ENCODE data around the gene RPS6KA2.

DNA sequence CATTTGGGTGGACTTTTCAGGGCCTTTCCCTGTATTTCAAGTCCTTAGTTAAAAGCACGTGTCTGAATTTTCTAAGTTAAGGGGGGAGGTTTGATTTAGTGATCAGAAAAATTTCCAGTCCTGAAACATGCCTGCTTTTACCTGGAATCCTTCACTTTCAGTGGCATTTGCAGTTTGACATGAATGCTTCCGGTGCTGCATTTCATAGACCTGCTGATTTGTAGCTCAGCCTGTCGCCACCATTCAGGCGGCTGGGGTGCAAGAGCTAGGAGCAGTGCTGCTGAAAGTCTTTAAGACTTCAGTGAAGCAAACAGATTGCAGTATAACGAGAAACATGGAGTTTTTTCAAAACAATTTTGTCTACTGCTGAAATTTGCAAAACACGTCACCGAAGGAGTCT, 14.0 kb downstream of the RPS6KA2 start:
- TF ChIP-seq EZH2 (IDR thresholded peaks at IDR 0.05; ENCODE audit: borderline replicate concordance, low read depth, low read length, severe bottlenecking): no peak
- TF ChIP-seq, protein P1, sequence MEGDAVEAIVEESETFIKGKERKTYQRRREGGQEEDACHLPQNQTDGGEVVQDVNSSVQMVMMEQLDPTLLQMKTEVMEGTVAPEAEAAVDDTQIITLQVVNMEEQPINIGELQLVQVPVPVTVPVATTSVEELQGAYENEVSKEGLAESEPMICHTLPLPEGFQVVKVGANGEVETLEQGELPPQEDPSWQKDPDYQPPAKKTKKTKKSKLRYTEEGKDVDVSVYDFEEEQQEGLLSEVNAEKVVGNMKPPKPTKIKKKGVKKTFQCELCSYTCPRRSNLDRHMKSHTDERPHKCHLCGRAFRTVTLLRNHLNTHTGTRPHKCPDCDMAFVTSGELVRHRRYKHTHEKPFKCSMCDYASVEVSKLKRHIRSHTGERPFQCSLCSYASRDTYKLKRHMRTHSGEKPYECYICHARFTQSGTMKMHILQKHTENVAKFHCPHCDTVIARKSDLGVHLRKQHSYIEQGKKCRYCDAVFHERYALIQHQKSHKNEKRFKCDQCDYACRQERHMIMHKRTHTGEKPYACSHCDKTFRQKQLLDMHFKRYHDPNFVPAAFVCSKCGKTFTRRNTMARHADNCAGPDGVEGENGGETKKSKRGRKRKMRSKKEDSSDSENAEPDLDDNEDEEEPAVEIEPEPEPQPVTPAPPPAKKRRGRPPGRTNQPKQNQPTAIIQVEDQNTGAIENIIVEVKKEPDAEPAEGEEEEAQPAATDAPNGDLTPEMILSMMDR (IDR thresholded peaks at IDR 0.05; ENCODE audit: borderline replicate concordance, extremely low read depth, low read length, poor library complexity, severe bottlenecking): no peak
